ENCODE data around the gene BLVRB. TPM values are rescaled to one million over a fixed set of nuclear protein-coding genes. Genes with fewer than 3 reads are reported as not detected.

BLVRB gene
- total and polyA plus RNA-seq, 10 of the 15 experiments (the other 5 are each of a cell fraction or from before 2014, with no cell fraction given), result 6.3 to 53.3 (median 27.8) TPM

- TF ChIP-seq ZBTB11 (CRISPR knock-in tag; IDR thresholded peaks at IDR 0.05) (no peak), SMARCA5 (IDR thresholded peaks at IDR 0.05) (no peak), SMAD1 (IDR thresholded peaks at IDR 0.05; ENCODE audit: low read depth, partially characterized antibody) (no peak), JUNB (IDR thresholded peaks at IDR 0.05) (no peak), CREB1 (IDR thresholded peaks at IDR 0.05; ENCODE audit: low read depth) (no peak)
These were observed 28.2 kb upstream of the BLVRB start (continued) for GRCh38 chr19:40493778-40494177.

- no peaks in the 10 kb centered on the region for H3K36me3 ChIP-seq (ENCODE audit: control insufficient read depth in 2 of 2, insufficient read depth in 2 of 2, low read length in 1 of 2)
- FAIRE-seq, result no peak
- ChIA-PET SMC1A (ENCODE audit: uncharacterized antibody, unreplicated experiment) (no interaction called here), CTCF (interaction anchor here (0.8 kb wide), 1 partner anchor 28 kb away, joined by 3 read pairs; no protein-coding TSS in a partner anchor), POLR2A (no interaction called here), RAD21 (ENCODE audit: unreplicated experiment) (interaction anchor here (0.7 to 1.1 kb wide), 2 partner anchors 72 to 187 kb away, joined by 3 to 4 read pairs; no protein-coding TSS in a partner anchor)
- no peaks in the 10 kb centered on the region; a peak in 1 of 4 replicates for H3K27me3 ChIP-seq (replicated peaks in 1 of 2; ENCODE audit: control insufficient read depth in 2 of 2, insufficient read depth in 2 of 2, low read length in 1 of 2)
- no peaks in the 10 kb centered on the region for H4K20me1 ChIP-seq (ENCODE audit: control insufficient read depth, insufficient read depth)
- BruUV-seq (replicated peaks), result no TSS peak
- H3K27ac ChIP-seq (ENCODE audit: control insufficient read depth, insufficient read depth), result no peak overlapping the region
- H3K4me3 ChIP-seq, result no peak overlapping the region
- no peak for ATAC-seq
- H3K4me2 ChIP-seq (ENCODE audit: control insufficient read depth, insufficient read depth), result no peak overlapping the region
- no peak for DNase-seq (ENCODE audit: low read depth, low spot score)
- intact Hi-C loops (cut with micrococcal nuclease; ENCODE audit: unreplicated experiment) (no loop called here), in situ Hi-C loops (cut with MboI) (no loop called here)
- H3K9me3 ChIP-seq (replicated peaks; ENCODE audit: control insufficient read depth, insufficient read depth, low read length), result no peaks in the 10 kb centered on the region
- no peaks in the 10 kb centered on the region for H3K79me2 ChIP-seq (ENCODE audit: control insufficient read depth, insufficient read depth, low read length)
- no peak overlapping the region for H2AFZ ChIP-seq (ENCODE audit: control insufficient read depth, low read depth, low read length)
- 67% methylated on average over 3 of the region's 3 CpGs for WGBS (ENCODE audit: insufficient coverage, insufficient replicate concordance, low lambda C conversion rate, missing lambda C conversion rate)
- no peaks in the 10 kb centered on the region for H3K4me1 ChIP-seq (ENCODE audit: control insufficient read depth, insufficient read depth, low read length)
- no peak overlapping the region for H3K9ac ChIP-seq (ENCODE audit: control insufficient read depth, insufficient read depth, low read length)
- TF ChIP-seq HDGF (IDR thresholded peaks at IDR 0.05), result no peak
- TF ChIP-seq SRF (IDR thresholded peaks at IDR 0.05; ENCODE audit: low read depth in 2 of 2, low read length in 2 of 2), result no peak
- TF ChIP-seq ASH2L (IDR thresholded peaks at IDR 0.05; ENCODE audit: borderline replicate concordance, low read depth), result no peak
- TF ChIP-seq CEBPZ (IDR thresholded peaks at IDR 0.05; ENCODE audit: low read depth, low read length), result no peak
- TF ChIP-seq MTA3 (IDR thresholded peaks at IDR 0.05; ENCODE audit: borderline replicate concordance, low read length), result no peak
- no peak for TF ChIP-seq CREB1 (IDR thresholded peaks at IDR 0.05; ENCODE audit: low read depth)
- no peak for TF ChIP-seq USF1 (IDR thresholded peaks at IDR 0.05; ENCODE audit: borderline replicate concordance, extremely low read length, insufficient read depth, low read depth, low read length)
- TF ChIP-seq SREBF2 (IDR thresholded peaks at IDR 0.05; ENCODE audit: low read length), result no peak
- no peak for TF ChIP-seq KDM1A (IDR thresholded peaks at IDR 0.05; ENCODE audit: borderline replicate concordance)
These were observed 26.7 kb upstream of the BLVRB start for GRCh38 chr19:40492274-40492673.

Data from GM12878 (cell line).